Measurements from ENCODE around the gene HDAC6. TPM values are rescaled to one million over a fixed set of nuclear protein-coding genes. Genes with fewer than 3 reads are reported as not detected.

HDAC6 gene
- total RNA-seq, 1 donor from 2014 or later = 127 TPM

DNA sequence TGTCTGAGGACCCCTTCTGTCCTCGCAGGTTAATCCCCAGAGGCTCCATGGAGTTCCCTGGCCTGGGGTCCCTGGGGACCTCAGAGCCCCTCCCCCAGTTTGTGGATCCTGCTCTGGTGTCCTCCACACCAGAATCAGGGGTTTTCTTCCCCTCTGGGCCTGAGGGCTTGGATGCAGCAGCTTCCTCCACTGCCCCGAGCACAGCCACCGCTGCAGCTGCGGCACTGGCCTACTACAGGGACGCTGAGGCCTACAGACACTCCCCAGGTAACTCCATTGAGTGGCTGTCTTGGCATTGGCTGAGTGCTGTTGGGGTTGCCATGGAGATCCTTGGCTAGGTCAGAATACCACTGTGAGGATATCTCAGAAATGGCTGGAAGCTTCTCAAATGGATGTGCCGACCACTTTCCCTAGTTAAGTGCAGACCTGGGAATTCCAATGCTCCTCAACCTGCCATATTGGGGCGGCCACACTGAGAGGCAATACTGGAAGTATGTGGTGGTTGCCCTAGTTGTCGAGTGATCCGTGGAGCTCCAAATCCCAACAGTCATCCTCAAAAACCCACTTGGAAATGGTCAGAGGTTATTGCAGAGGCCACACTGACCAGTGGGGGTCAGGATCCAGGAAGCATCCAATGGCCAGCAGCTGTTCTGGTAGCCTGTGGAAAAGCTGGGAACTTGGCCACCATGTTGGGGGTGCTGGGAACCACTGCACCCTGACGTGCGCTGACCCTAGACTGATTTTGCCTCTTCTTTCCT is 10.6 kb upstream of the HDAC6 start:
- peaks cover 15% of the 10 kb centered on the region for H3K9me3 Mint-ChIP-seq
- H3K27ac ChIP-seq = no peak overlapping the region

DNA sequence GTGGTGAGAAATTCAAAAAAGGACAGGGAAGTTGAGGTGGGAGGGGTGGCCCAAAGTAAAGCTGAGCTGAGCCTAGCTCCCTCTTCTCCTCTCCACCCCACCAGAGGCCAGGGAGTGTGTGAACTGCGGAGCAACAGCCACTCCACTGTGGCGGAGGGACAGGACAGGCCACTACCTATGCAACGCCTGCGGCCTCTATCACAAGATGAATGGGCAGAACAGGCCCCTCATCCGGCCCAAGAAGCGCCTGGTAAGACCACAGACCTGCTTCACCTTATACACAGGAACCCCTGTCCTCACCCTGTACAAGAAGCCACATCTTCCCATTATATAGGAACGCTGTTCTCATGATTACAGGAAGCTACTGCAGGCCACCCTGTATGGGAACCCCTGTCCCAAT is 9.6 kb upstream of the HDAC6 start:
- TF ChIP-seq CTCF (IDR thresholded peaks at IDR 0.05) = no peak
- TF ChIP-seq EZH2 (IDR thresholded peaks at IDR 0.05) = no peak
- TF ChIP-seq EZH2phosphoT487 (IDR thresholded peaks at IDR 0.05) = no peak
- Mint-ChIP-seq H3K27ac (no peak overlapping the region), H3K27me3 (ENCODE audit: insufficient read depth, low read depth) (peaks cover 12% of the 10 kb centered on the region), H3K4me1 (peaks cover 5% of the 10 kb centered on the region), H3K36me3 (no peaks in the 10 kb centered on the region), H3K4me3 (no peak overlapping the region), H3K9me3 (peaks cover 10% of the 10 kb centered on the region)
- Histone ChIP-seq H3K4me1 (no peaks in the 10 kb centered on the region), H3K27ac (no peak overlapping the region), H2AFZ (replicated peaks) (no peak overlapping the region), H3K79me2 (ENCODE audit: low read depth) (no peaks in the 10 kb centered on the region), H3K27me3 (no peaks in the 10 kb centered on the region), H3K9me3 (ENCODE audit: low read depth) (no peaks in the 10 kb centered on the region), H3K9ac (no peak overlapping the region), H3K4me2 (no peak overlapping the region), H3F3A (ENCODE audit: low read depth) (no peaks in the 10 kb centered on the region), H3K4me3 (no peak overlapping the region), H3K36me3 (no peaks in the 10 kb centered on the region), H4K20me1 (ENCODE audit: low read depth) (no peaks in the 10 kb centered on the region)
- no peak for DNase-seq (ENCODE audit: low spot score)

More for the DNA sequence above, 10.6 kb upstream of the HDAC6 start:
- Mint-ChIP-seq H3K4me1 (peaks cover 5% of the 10 kb centered on the region), H3K4me3 (no peak overlapping the region), H3K27me3 (ENCODE audit: insufficient read depth, low read depth) (peaks cover 10% of the 10 kb centered on the region), H3K36me3 (no peaks in the 10 kb centered on the region), H3K27ac (no peak overlapping the region)
- H3K9me3 ChIP-seq (ENCODE audit: low read depth) = no peaks in the 10 kb centered on the region
- no peaks in the 10 kb centered on the region for H3K4me1 ChIP-seq
- TF ChIP-seq CTCF (IDR thresholded peaks at IDR 0.05) = no peak
- TF ChIP-seq EZH2 (IDR thresholded peaks at IDR 0.05) = no peak
- no peak for TF ChIP-seq EZH2phosphoT487 (IDR thresholded peaks at IDR 0.05)
- no peak overlapping the region for H3K4me3 ChIP-seq
- DNase-seq (ENCODE audit: low spot score) = no peak
- no peaks in the 10 kb centered on the region for H3K79me2 ChIP-seq (ENCODE audit: low read depth)
- H3K27me3 ChIP-seq = no peaks in the 10 kb centered on the region
- no peak overlapping the region for H3K9ac ChIP-seq
- H4K20me1 ChIP-seq (ENCODE audit: low read depth) = no peaks in the 10 kb centered on the region
- H3K4me2 ChIP-seq = no peak overlapping the region
- H2AFZ ChIP-seq (replicated peaks) = no peak overlapping the region
- no peaks in the 10 kb centered on the region for H3K36me3 ChIP-seq
- H3F3A ChIP-seq (ENCODE audit: low read depth) = no peaks in the 10 kb centered on the region

GRCh38 chrX:48793935-48794334 is 7.9 kb upstream of the HDAC6 start:
- H3K36me3 Mint-ChIP-seq = no peaks in the 10 kb centered on the region
- no peaks in the 10 kb centered on the region for H3K79me2 ChIP-seq (ENCODE audit: low read depth)
- no peaks in the 10 kb centered on the region for H3K9me3 ChIP-seq (ENCODE audit: low read depth)
- TF ChIP-seq CTCF (IDR thresholded peaks at IDR 0.05) (no peak), EZH2 (IDR thresholded peaks at IDR 0.05) (no peak), EZH2phosphoT487 (IDR thresholded peaks at IDR 0.05) (no peak)
- no peak overlapping the region for H2AFZ ChIP-seq (replicated peaks)
- no peak overlapping the region for H3K4me3 Mint-ChIP-seq
- no peaks in the 10 kb centered on the region for H3F3A ChIP-seq (ENCODE audit: low read depth)
- H3K4me1 ChIP-seq = no peaks in the 10 kb centered on the region
- no peaks in the 10 kb centered on the region for H3K36me3 ChIP-seq
- peaks cover 5% of the 10 kb centered on the region for H3K9me3 Mint-ChIP-seq
- no peaks in the 10 kb centered on the region for H4K20me1 ChIP-seq (ENCODE audit: low read depth)
- peaks cover 12% of the 10 kb centered on the region for H3K27me3 Mint-ChIP-seq (ENCODE audit: insufficient read depth, low read depth)
- peaks cover 5% of the 10 kb centered on the region for H3K4me1 Mint-ChIP-seq
- no peak overlapping the region for H3K9ac ChIP-seq
- H3K27ac ChIP-seq = no peak overlapping the region
- H3K27ac Mint-ChIP-seq = no peak overlapping the region
- no peaks in the 10 kb centered on the region for H3K27me3 ChIP-seq
- no peak overlapping the region for H3K4me3 ChIP-seq
- DNase-seq (ENCODE audit: low spot score) = no peak
- no peak overlapping the region for H3K4me2 ChIP-seq
